ENCODE results near the gene TMEM52.

DNA sequence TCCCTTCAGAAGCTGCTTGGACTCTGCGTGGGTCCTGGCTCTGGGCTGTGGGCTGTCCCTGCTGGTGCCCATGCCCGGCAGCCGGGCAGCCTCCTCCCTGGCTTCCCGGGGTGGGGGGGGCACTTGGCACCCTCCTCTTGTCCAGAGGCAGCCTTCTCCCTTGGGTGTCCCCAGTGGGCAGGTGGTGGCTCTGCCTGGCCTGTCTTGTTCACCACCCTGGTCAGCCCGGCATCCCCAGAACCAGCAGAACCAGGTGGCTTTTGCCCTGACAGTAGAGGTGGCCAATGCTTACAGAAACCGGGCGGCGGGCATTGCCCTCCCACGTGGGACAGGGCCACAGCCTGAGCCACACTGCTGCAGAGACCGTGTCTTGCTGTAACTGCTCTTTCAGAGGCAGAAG is 46.5 kb upstream of the TMEM52 start:
- TF ChIP-seq EZH2 (IDR thresholded peaks at IDR 0.05; ENCODE audit: insufficient read depth, low read length) = no peak
- TF ChIP-seq, protein P1, sequence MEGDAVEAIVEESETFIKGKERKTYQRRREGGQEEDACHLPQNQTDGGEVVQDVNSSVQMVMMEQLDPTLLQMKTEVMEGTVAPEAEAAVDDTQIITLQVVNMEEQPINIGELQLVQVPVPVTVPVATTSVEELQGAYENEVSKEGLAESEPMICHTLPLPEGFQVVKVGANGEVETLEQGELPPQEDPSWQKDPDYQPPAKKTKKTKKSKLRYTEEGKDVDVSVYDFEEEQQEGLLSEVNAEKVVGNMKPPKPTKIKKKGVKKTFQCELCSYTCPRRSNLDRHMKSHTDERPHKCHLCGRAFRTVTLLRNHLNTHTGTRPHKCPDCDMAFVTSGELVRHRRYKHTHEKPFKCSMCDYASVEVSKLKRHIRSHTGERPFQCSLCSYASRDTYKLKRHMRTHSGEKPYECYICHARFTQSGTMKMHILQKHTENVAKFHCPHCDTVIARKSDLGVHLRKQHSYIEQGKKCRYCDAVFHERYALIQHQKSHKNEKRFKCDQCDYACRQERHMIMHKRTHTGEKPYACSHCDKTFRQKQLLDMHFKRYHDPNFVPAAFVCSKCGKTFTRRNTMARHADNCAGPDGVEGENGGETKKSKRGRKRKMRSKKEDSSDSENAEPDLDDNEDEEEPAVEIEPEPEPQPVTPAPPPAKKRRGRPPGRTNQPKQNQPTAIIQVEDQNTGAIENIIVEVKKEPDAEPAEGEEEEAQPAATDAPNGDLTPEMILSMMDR (IDR thresholded peaks at IDR 0.05; ENCODE audit: insufficient read depth, low read depth, low read length) = no peak
